ENCODE data around the gene RBM28. TPM values are rescaled to one million over a fixed set of nuclear protein-coding genes. Genes with fewer than 3 reads are reported as not detected.

RBM28 gene
- total and polyA plus RNA-seq, 10 donors = 11.0 to 45.8 (median 29.5) TPM

GRCh38 chr7:128271471-128271941 is 72.2 kb downstream of the RBM28 start:
- H3K27me3 ChIP-seq (replicated peaks in 1 of 7) = peaks cover 0 to 44% (median 22%) of the 10 kb centered on the region in 7 donors
- H3K27ac ChIP-seq = no peak overlapping the region
- no peak for TF ChIP-seq POLR2A (IDR thresholded peaks at IDR 0.05)
- TF ChIP-seq CTCF (IDR thresholded peaks at IDR 0.05 in 8 of 11, conservative IDR thresholded peaks at IDR 0.05 in 3 of 11) = no peak
- no peak for TF ChIP-seq POLR2AphosphoS5 (IDR thresholded peaks at IDR 0.05)
- intact Hi-C loops (cut with DNase I; ENCODE audit: low total_unique reads) = no loop called here
- no peaks in the 10 kb centered on the region for H3K9me3 ChIP-seq
- H3K4me1 ChIP-seq = peaks cover 0 to 20% (median 11%) of the 10 kb centered on the region in 6 donors
- WGBS, 5 donors = 11 to 37% (median 20%) methylated on average over 5 to 37 of the region's 37 CpGs
- H3K36me3 ChIP-seq = no peaks in the 10 kb centered on the region
- no peak for DNase-seq
- peak overlapping the region in 6 of 8 donors; percentile 9 to 53 (median 19) for H3K4me3 ChIP-seq

- Histone ChIP-seq H3K4me3 (peak overlapping the region in 2 of 8 donors; percentile 21 to 53), H3K36me3 (no peaks in the 10 kb centered on the region), H3K27me3 (replicated peaks in 1 of 7) (peaks cover 0 to 44% (median 22%) of the 10 kb centered on the region in 7 donors), H3K27ac (no peak overlapping the region), H3K9me3 (no peaks in the 10 kb centered on the region), H3K4me1 (peaks cover 0 to 20% (median 11%) of the 10 kb centered on the region in 6 donors)
- WGBS, 5 donors = 37 to 69% (median 55%) methylated on average over 29 to 31 of the region's 31 CpGs
- no peak for DNase-seq
- no peak for TF ChIP-seq CTCF (IDR thresholded peaks at IDR 0.05 in 8 of 11, conservative IDR thresholded peaks at IDR 0.05 in 3 of 11)
- no peak for TF ChIP-seq POLR2AphosphoS5 (IDR thresholded peaks at IDR 0.05)
- no peak for TF ChIP-seq POLR2A (IDR thresholded peaks at IDR 0.05)
- intact Hi-C loops (cut with DNase I; ENCODE audit: low total_unique reads) = no loop called here
Observed at GRCh38 chr7:128270826-128271272, 72.9 kb downstream of the RBM28 start.

- H3K4me3 ChIP-seq = no peak overlapping the region
- peaks cover 0 to 20% (median 11%) of the 10 kb centered on the region in 6 donors for H3K4me1 ChIP-seq
- 47 to 79% (median 54%) methylated on average over 1 to 2 of the region's 2 CpGs for WGBS, 5 donors
- H3K36me3 ChIP-seq = no peaks in the 10 kb centered on the region
- H3K27me3 ChIP-seq (replicated peaks in 1 of 7) = peaks cover 0 to 44% (median 22%) of the 10 kb centered on the region in 7 donors
- no peak for DNase-seq
- no peaks in the 10 kb centered on the region for H3K9me3 ChIP-seq
- no peak overlapping the region for H3K27ac ChIP-seq
- TF ChIP-seq POLR2A (IDR thresholded peaks at IDR 0.05) = no peak
- no peak for TF ChIP-seq POLR2AphosphoS5 (IDR thresholded peaks at IDR 0.05)
- TF ChIP-seq CTCF (IDR thresholded peaks at IDR 0.05 in 8 of 11, conservative IDR thresholded peaks at IDR 0.05 in 3 of 11) = no peak
- intact Hi-C loops (cut with DNase I; ENCODE audit: low total_unique reads) = no loop called here
Observed at GRCh38 chr7:128268233-128268632, 75.5 kb downstream of the RBM28 start.

- intact Hi-C loops (cut with DNase I; ENCODE audit: low total_unique reads) = no loop called here
- WGBS, 5 donors = 70 to 87% (median 80%) methylated on average over 4 of the region's 4 CpGs
- Histone ChIP-seq H3K27me3 (replicated peaks in 1 of 7) (peaks cover 0 to 40% (median 22%) of the 10 kb centered on the region in 7 donors), H3K4me3 (no peak overlapping the region), H3K4me1 (peaks cover 0 to 20% (median 11%) of the 10 kb centered on the region in 6 donors), H3K9me3 (no peaks in the 10 kb centered on the region), H3K36me3 (no peaks in the 10 kb centered on the region), H3K27ac (no peak overlapping the region)
- no peak for DNase-seq
- TF ChIP-seq POLR2AphosphoS5 (IDR thresholded peaks at IDR 0.05) = no peak
- TF ChIP-seq CTCF (IDR thresholded peaks at IDR 0.05 in 8 of 11, conservative IDR thresholded peaks at IDR 0.05 in 3 of 11) = no peak
- no peak for TF ChIP-seq POLR2A (IDR thresholded peaks at IDR 0.05)
Observed at GRCh38 chr7:128267595-128267924, 76.1 kb downstream of the RBM28 start.
